Prostate gland (tissue), 2 donors: Measurements from ENCODE around the gene NUMA1. TPM values are rescaled to one million over a fixed set of nuclear protein-coding genes. Genes with fewer than 3 reads are reported as not detected.
A peak's percentile ranks its signal among the peaks of the same experiment; 100 is the strongest.

Source experiments
- DNase-seq: peaks from one replicate; pipeline ENCODE4 v3.0.0-alpha.2; 2019; ENCODE audit warnings: low spot score
- H3K27ac ChIP-seq, 2 donors: fragments of 200-600 bp; sonication (generic); 2 replicates each; pipeline ENCODE4 v1.5.1; 2017 to 2019
- H3K27me3 ChIP-seq: fragments of 200-600 bp; sonication (generic); replicated peaks from 2 replicates; pipeline ENCODE4 v1.5.1; 2019; ENCODE audit not compliant: insufficient read depth
- H3K36me3 ChIP-seq, 2 donors: fragments of 200-600 bp; sonication (generic); 1 replicate in 1 of 2; 2 replicates in 1 of 2; pipeline versions ENCODE4 v1.5.1 to v1.8.1; 2017 to 2019
- H3K4me1 ChIP-seq: fragments of 200-600 bp; sonication (generic); replicated peaks from 2 replicates; pipeline ENCODE4 v1.5.1; 2019
- H3K4me3 ChIP-seq, 2 donors: fragments of 200-600 bp; sonication (generic); 2 replicates each; pipeline ENCODE4 v1.5.1; 2017 to 2019
- H3K9me3 ChIP-seq: fragments of 200-600 bp; sonication (generic); 2 replicates; pipeline ENCODE4 v1.5.1; 2017
- CTCF ChIP-seq, 4 experiments: fragments of 200-600 bp in 2 of 4; fragments of 450-650 bp in 2 of 4; sonication (generic) in 2 of 4; IDR thresholded peaks; 1 replicate in 3 of 4; 2 replicates in 1 of 4; pipeline ENCODE4 v1.5.1; 2016 to 2019; ENCODE audit warnings: antibody characterized with exemption in 4 of 4, mild to moderate bottlenecking in 2 of 4, moderate library complexity in 2 of 4
- POLR2A ChIP-seq: fragments of 450-650 bp; IDR thresholded peaks from one replicate; pipeline ENCODE4 v1.6.1; 2016; ENCODE audit warnings: antibody characterized with exemption, mild to moderate bottlenecking
- POLR2AphosphoS5 ChIP-seq: sonication (generic); formaldehyde crosslinking; IDR thresholded peaks from one replicate; pipeline ENCODE4 v1.6.1; 2017; ENCODE audit warnings: antibody characterized with exemption
- WGBS: methylation state at CpG from one replicate; pipeline ENCODE4 v1.1.5; 2018; 5-methylcytosine and 5-hydroxymethylcytosine counted together
- intact Hi-C: fragments of 100-400 bp; cut with DNase I; formaldehyde crosslinking; loops from one replicate; pipeline ENCODE4 v1.14.2; 2022
- total RNA-seq, 2 donors: library from RNA; depleted of rRNA; stranded (reverse); fragments of >200 nt; gene quantifications; one replicate each; pipeline ENCODE4 v1.1.0, GENCODE V29; 2016

The NUMA1 gene
- total RNA-seq, 2 donors from 2014 or later = 623 to 712 TPM

- H3K27me3 ChIP-seq = no peaks in the 10 kb centered on the region
- H3K36me3 ChIP-seq = no peaks in the 10 kb centered on the region
- intact Hi-C loops = loop anchor here (10.0 kb wide), 1 partner anchor 319 kb away; the partner anchor contains the start of gene CLPB
- H3K4me3 ChIP-seq = no peak overlapping the region
- H3K4me1 ChIP-seq = peaks cover 4% of the 10 kb centered on the region
- no peaks in the 10 kb centered on the region for H3K9me3 ChIP-seq
- 95% methylated on average over 6 of the region's 6 CpGs for WGBS
- TF ChIP-seq CTCF (IDR thresholded peaks at IDR 0.05) (no peak), POLR2A (no peak), POLR2AphosphoS5 (no peak)
- no peak overlapping the region for H3K27ac ChIP-seq
- no peak for DNase-seq
Observed at GRCh38 chr11:72116019-72116755, 35.8 kb upstream of the NUMA1 start.

- Histone ChIP-seq H3K27ac (no peak overlapping the region), H3K9me3 (no peaks in the 10 kb centered on the region), H3K4me3 (no peak overlapping the region), H3K4me1 (peaks cover 4% of the 10 kb centered on the region), H3K27me3 (no peaks in the 10 kb centered on the region), H3K36me3 (no peaks in the 10 kb centered on the region)
- TF ChIP-seq POLR2A = no peak
- no peak for TF ChIP-seq POLR2AphosphoS5
- no peak for TF ChIP-seq CTCF (IDR thresholded peaks at IDR 0.05)
- no peak for DNase-seq
- 100% methylated on average over 1 of the region's 1 CpG for WGBS
- intact Hi-C loops = loop anchor here (10.0 kb wide), 1 partner anchor 320 kb away; the partner anchor contains the start of gene CLPB
Observed at GRCh38 chr11:72114570-72114969, 34.2 kb upstream of the NUMA1 start.

GRCh38 chr11:72112978-72113808, 32.9 kb upstream of the NUMA1 start:
- Histone ChIP-seq H3K9me3 (no peaks in the 10 kb centered on the region), H3K36me3 (no peaks in the 10 kb centered on the region), H3K27me3 (no peaks in the 10 kb centered on the region), H3K4me3 (peak overlapping the region; percentile 46 to 66), H3K4me1 (peaks cover 4% of the 10 kb centered on the region), H3K27ac (peak overlapping the region; percentile 99)
- no peak for TF ChIP-seq POLR2A
- TF ChIP-seq POLR2AphosphoS5 = no peak
- no peak for TF ChIP-seq CTCF (IDR thresholded peaks at IDR 0.05)
- WGBS = 62% methylated on average over 9 of the region's 9 CpGs
- no peak for DNase-seq
- intact Hi-C loops = loop anchor here (2.0 to 10.0 kb wide), 2 partner anchors 110 to 322 kb away; partner anchors contain the start of gene CLPB

GRCh38 chr11:72112143-72112977, 32.0 kb upstream of the NUMA1 start, which contains the start of gene ANAPC15:
Gene ANAPC15 (minus strand): TSS chr11:72112695. CDS start chr11:72111276, 1,419 bp downstream.
- H3K4me1 ChIP-seq = peaks cover 4% of the 10 kb centered on the region
- H3K36me3 ChIP-seq = no peaks in the 10 kb centered on the region
- peak within 1 kb of the TSS; percentile 99 for H3K27ac ChIP-seq
- intact Hi-C loops = loop anchor here (2.0 to 10.0 kb wide), 2 partner anchors 110 to 322 kb away; partner anchors contain the start of gene CLPB
- no peaks in the 10 kb centered on the region for H3K27me3 ChIP-seq
- no peaks in the 10 kb centered on the region for H3K9me3 ChIP-seq
- TF ChIP-seq POLR2A (peak; percentile 98), CTCF (IDR thresholded peaks at IDR 0.05) (peak in 2 of 4 experiments; percentile 28 to 38), POLR2AphosphoS5 (peak; percentile 100)
- H3K4me3 ChIP-seq = peak within 1 kb of the TSS; percentile 46 to 66
- under 1% methylated on average over 49 of the region's 49 CpGs for WGBS
- DNase-seq = peak; percentile 99
